ENCODE measurements around the gene RPGR.

RPGR gene

GRCh38 chrX:38374431-38374830 lies 47.1 kb upstream of the RPGR start:
- no peak for TF ChIP-seq CTCF (IDR thresholded peaks at IDR 0.05; ENCODE audit: insufficient read depth, low read length)
- no peak for TF ChIP-seq REST (IDR thresholded peaks at IDR 0.05; ENCODE audit: insufficient replicate concordance, low read depth)
- TF ChIP-seq SPI1 (IDR thresholded peaks at IDR 0.05; ENCODE audit: borderline replicate concordance, low read depth): no peak
- TF ChIP-seq GABPA (IDR thresholded peaks at IDR 0.05; ENCODE audit: low read depth): no peak
- no peak for TF ChIP-seq POLR2AphosphoS5 (IDR thresholded peaks at IDR 0.05; ENCODE audit: low read depth)
- no peak for DNase-seq (ENCODE audit: low read depth in 1 of 2, low spot score in 1 of 2)
- Histone ChIP-seq H3K4me3 (replicated peaks; ENCODE audit: insufficient read depth, low read length) (no peak overlapping the region), H3K27ac (replicated peaks) (no peak overlapping the region), H3K27me3 (ENCODE audit: insufficient read depth, poor library complexity, severe bottlenecking) (peaks cover 3% of the 10 kb centered on the region)

GRCh38 chrX:38371641-38372040 lies 44.3 kb upstream of the RPGR start:
- Histone ChIP-seq H3K4me3 (replicated peaks; ENCODE audit: insufficient read depth, low read length) (no peak overlapping the region), H3K27ac (replicated peaks) (no peak overlapping the region), H3K27me3 (ENCODE audit: insufficient read depth, poor library complexity, severe bottlenecking) (peaks cover 3% of the 10 kb centered on the region)
- DNase-seq (ENCODE audit: low read depth in 1 of 2, low spot score in 1 of 2): no peak
- TF ChIP-seq GABPA (IDR thresholded peaks at IDR 0.05; ENCODE audit: low read depth) (no peak), REST (IDR thresholded peaks at IDR 0.05; ENCODE audit: insufficient replicate concordance, low read depth) (no peak), POLR2AphosphoS5 (IDR thresholded peaks at IDR 0.05; ENCODE audit: low read depth) (no peak), SPI1 (IDR thresholded peaks at IDR 0.05; ENCODE audit: borderline replicate concordance, low read depth) (no peak), CTCF (IDR thresholded peaks at IDR 0.05; ENCODE audit: insufficient read depth, low read length) (no peak)

GRCh38 chrX:38368774-38369173 lies 41.5 kb upstream of the RPGR start:
- no peak for DNase-seq (ENCODE audit: low read depth in 1 of 2, low spot score in 1 of 2)
- no peak overlapping the region for H3K27ac ChIP-seq (replicated peaks)
- no peak overlapping the region for H3K4me3 ChIP-seq (replicated peaks; ENCODE audit: insufficient read depth, low read length)
- TF ChIP-seq POLR2AphosphoS5 (IDR thresholded peaks at IDR 0.05; ENCODE audit: low read depth) (no peak), CTCF (IDR thresholded peaks at IDR 0.05; ENCODE audit: insufficient read depth, low read length) (no peak), GABPA (IDR thresholded peaks at IDR 0.05; ENCODE audit: low read depth) (no peak), REST (IDR thresholded peaks at IDR 0.05; ENCODE audit: insufficient replicate concordance, low read depth) (no peak), SPI1 (IDR thresholded peaks at IDR 0.05; ENCODE audit: borderline replicate concordance, low read depth) (no peak)
- no peaks in the 10 kb centered on the region for H3K27me3 ChIP-seq (ENCODE audit: insufficient read depth, poor library complexity, severe bottlenecking)

Measured in HL-60 (cell line).